Activated CD8-positive, alpha-beta T cell treated with anti-CD3 and anti-CD28 coated beads, Interleukin-2, amount 10 ng/mL, durations not matched to agents 7 days and 5 days (primary cell): ENCODE data around the gene SURF1. TPM values are rescaled to one million over a fixed set of nuclear protein-coding genes. Genes with fewer than 3 reads are reported as not detected.
"Not testable (repeated sequence)": the region's sequence is repeated elsewhere in the genome, so short reads cannot be mapped to it uniquely, and the experiment has no call there.

Source experiments
- ATAC-seq: fragments of 150-1000 bp; cut with Tn5 transposase; one replicate; pipeline ENCODE4 v1.10.0; 2021; ENCODE audit warnings: moderate library complexity
- CTCF ChIA-PET: fragments of 350-600 bp; sonication (Branson Sonifier 250); formaldehyde crosslinking; loops from one replicate; lab custom pipeline; 2021; ENCODE audit warnings: antibody characterized with exemption; lab: Charles Lee
- POLR2A ChIA-PET: fragments of 350-600 bp; sonication (Branson Sonifier 250); formaldehyde crosslinking; loops from one replicate; lab custom pipeline; 2021; ENCODE audit warnings: antibody characterized with exemption; lab: Charles Lee
- DNase-seq: peaks from one replicate; pipeline ENCODE4 v3.0.0-alpha.2; 2020
- H3K27ac Mint-ChIP-seq: one replicate; pipeline ENCODE4 v1.8.0; 2021; ENCODE audit warnings: mild to moderate bottlenecking, mixed read lengths
- H3K27me3 Mint-ChIP-seq: one replicate; pipeline ENCODE4 v1.8.0; 2021; ENCODE audit warnings: low read depth, mixed read lengths
- H3K36me3 Mint-ChIP-seq: one replicate; pipeline ENCODE4 v1.8.0; 2021; ENCODE audit warnings: low read depth, mixed read lengths
- H3K4me1 Mint-ChIP-seq: one replicate; pipeline ENCODE4 v1.8.0; 2021; ENCODE audit warnings: low read depth, mixed read lengths
- H3K4me3 Mint-ChIP-seq: one replicate; pipeline ENCODE4 v1.8.0; 2021; ENCODE audit warnings: mild to moderate bottlenecking, mixed read lengths
- H3K9me3 Mint-ChIP-seq: one replicate; pipeline ENCODE4 v1.8.0; 2022; ENCODE audit warnings: mixed read lengths; ENCODE audit not compliant: insufficient read depth
- total RNA-seq, 2 experiments: library from RNA; stranded (reverse); gene quantifications; one replicate each; pipeline ENCODE4 v1.2.3, GENCODE V29; 2021

SURF1 gene
- total RNA-seq, 2 experiments from 2014 or later: 37.4 to 39.1 TPM

DNA sequence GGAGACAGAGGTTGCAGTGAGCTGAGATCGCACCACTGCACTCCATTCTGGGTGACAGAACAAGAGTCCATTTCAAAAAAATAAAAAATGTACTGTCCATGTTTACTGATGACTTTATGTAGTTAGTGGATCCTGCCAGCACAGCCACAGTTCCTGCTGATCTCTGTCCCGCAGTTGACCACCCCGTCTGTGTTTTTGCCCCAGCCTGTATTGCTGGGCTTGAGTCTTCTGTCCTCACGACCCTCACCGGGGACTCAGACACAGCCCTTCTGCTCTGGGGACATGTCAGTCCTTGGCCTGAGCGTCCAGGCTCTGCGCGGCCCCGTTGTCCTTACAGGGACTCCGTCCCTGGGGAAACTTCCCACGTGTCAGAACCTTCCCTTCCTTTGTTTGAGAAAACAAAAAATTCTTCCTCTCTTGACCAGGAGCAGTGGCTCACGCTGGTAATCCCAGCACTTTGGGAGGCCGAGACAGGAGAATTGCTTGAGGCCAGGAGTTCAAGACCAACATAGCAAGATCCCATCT lies 34.8 kb downstream of the SURF1 start:
- no peak for ATAC-seq
- Mint-ChIP-seq H3K9me3 (no peaks in the 10 kb centered on the region), H3K27ac (no peak overlapping the region), H3K4me1 (no peaks in the 10 kb centered on the region), H3K4me3 (no peak overlapping the region), H3K36me3 (no peaks in the 10 kb centered on the region), H3K27me3 (peaks cover 2% of the 10 kb centered on the region)
- no peak for DNase-seq
- POLR2A ChIA-PET: no interaction called here
- CTCF ChIA-PET: no interaction called here

DNA sequence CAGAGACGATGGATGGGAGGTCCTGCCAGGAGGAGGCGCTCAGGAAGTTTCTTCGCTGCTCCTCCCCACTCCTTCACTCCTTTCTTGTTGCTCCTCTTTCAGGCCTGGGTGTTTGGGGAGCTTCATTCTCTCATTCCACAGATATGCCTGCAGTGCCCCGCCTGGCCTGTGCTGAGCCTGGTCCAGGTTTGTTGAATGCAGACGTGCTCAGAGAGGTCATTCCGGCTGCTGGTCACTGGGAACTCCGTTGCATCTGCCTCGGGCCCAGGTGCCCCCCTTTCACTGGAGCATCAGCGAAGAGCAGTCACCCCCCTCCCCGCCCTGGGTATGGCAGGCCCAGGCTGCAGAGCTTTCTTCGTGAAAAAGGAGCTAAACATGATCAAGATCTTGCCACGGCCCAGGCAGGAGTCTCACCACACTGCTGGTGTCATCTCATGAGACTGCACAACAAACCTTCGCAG lies 35.8 kb downstream of the SURF1 start:
- no peaks in the 10 kb centered on the region for H3K4me1 Mint-ChIP-seq
- no peaks in the 10 kb centered on the region for H3K9me3 Mint-ChIP-seq
- H3K36me3 Mint-ChIP-seq: no peaks in the 10 kb centered on the region
- DNase-seq: no peak
- H3K27me3 Mint-ChIP-seq: peaks cover 5% of the 10 kb centered on the region
- H3K27ac Mint-ChIP-seq: no peak overlapping the region
- ChIA-PET CTCF (no interaction called here), POLR2A (no interaction called here)
- ATAC-seq: no peak
- H3K4me3 Mint-ChIP-seq: no peak overlapping the region

DNA sequence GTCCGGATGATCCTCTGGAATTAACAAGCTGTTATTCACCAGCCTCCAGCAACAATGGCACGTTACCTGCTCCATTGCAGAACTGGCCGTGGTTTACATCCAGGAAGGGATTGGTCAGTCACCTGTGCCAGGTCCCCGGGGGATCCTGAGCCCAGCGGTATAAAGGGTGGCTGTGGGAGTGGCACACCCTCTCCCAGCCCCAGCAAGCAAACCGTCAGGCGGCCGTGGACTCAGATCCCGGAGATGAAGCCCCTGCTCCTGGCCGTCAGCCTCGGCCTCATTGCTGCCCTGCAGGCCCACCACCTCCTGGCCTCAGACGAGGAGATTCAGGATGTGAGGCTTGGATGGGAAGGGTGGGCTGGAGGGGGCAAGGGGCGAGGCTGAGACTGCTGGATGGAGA lies 38.7 kb downstream of the SURF1 start:
- H3K27me3 Mint-ChIP-seq, ATAC-seq, H3K4me1 Mint-ChIP-seq, DNase-seq, H3K4me3 Mint-ChIP-seq, H3K9me3 Mint-ChIP-seq, H3K36me3 Mint-ChIP-seq, POLR2A ChIA-PET, H3K27ac Mint-ChIP-seq: not testable (repeated sequence)
- CTCF ChIA-PET: interaction anchor here (1.4 kb wide), 1 partner anchor 12 kb away, joined by 4 read pairs; no protein-coding TSS in a partner anchor

DNA sequence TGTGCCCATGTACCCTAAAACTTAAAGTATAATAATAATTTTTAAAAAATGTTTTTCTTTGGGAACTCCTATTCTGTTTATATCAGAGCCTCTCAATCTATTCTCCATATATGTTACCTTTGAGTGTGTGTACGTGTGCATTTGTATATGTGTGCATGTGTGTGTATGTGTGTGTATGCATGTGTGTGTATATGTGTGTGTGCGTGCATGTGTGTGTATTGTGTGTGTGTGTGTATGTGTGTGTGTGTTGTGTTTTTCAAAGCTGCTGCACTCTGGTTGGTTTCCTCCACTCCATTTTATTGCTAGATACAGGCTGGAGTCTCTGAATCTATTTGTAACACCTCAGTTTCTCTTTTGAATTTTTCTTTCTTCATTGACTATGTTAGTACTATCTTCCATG lies 40.3 kb downstream of the SURF1 start:
- no peak overlapping the region for H3K4me3 Mint-ChIP-seq
- ChIA-PET CTCF (no interaction called here), POLR2A (no interaction called here)
- H3K27me3 Mint-ChIP-seq: peaks cover 5% of the 10 kb centered on the region
- no peaks in the 10 kb centered on the region for H3K4me1 Mint-ChIP-seq
- ATAC-seq: no peak
- H3K9me3 Mint-ChIP-seq: no peaks in the 10 kb centered on the region
- no peak overlapping the region for H3K27ac Mint-ChIP-seq
- no peaks in the 10 kb centered on the region for H3K36me3 Mint-ChIP-seq
- DNase-seq: no peak

DNA sequence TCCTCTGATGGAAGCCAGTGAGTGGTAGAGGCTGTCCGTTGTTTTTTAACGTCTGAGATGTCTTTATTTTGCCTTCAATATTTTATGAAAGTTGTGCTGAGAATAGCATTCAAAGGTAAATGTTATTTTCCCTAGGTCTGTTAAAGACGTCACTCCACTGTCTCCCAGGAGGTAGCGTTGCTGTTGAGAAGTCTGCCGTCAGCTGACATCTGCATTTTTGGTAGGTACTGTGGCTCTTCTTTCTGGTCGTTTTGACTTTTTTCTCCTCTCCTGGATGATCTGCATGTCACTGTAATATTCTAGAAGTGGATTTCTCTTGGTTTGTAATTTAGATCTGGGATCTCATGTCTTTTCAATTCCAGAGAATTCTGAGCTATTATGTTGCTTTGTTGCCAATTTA lies 46.7 kb downstream of the SURF1 start:
- Mint-ChIP-seq H3K9me3 (no peaks in the 10 kb centered on the region), H3K36me3 (no peaks in the 10 kb centered on the region), H3K4me1 (no peaks in the 10 kb centered on the region), H3K4me3 (no peak overlapping the region), H3K27ac (no peak overlapping the region), H3K27me3 (peaks cover 5% of the 10 kb centered on the region)
- ATAC-seq (no peak), DNase-seq (no peak)
- ChIA-PET CTCF (no interaction called here), POLR2A (interaction anchor here (0.6 kb wide), 1 partner anchor 43 kb away, joined by 3 read pairs; no protein-coding TSS in a partner anchor)

DNA sequence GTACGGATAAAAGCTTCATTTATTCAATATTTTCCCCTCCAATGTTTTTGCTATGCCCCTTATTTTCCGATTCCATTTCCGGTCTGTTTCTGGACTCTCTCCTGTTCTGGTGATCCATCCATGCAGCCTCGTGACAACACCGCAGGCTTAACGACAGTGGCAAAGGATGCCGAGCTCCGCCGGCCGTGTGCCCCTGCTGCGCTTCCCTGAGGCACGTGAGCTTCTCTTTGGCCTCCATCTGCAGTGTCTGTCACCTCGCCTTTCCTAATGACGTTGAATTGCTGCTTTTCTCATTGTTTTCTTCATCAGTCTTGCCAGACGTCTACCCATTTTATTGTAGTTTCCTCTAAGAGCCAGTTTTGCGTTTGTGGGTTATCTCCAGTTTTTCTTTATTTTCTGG lies 49.0 kb downstream of the SURF1 start:
- no peaks in the 10 kb centered on the region for H3K4me1 Mint-ChIP-seq
- DNase-seq (peak; percentile 9), ATAC-seq (no peak)
- H3K27ac Mint-ChIP-seq: no peak overlapping the region
- POLR2A ChIA-PET: no interaction called here
- no peaks in the 10 kb centered on the region for H3K9me3 Mint-ChIP-seq
- peaks cover 5% of the 10 kb centered on the region for H3K27me3 Mint-ChIP-seq
- H3K36me3 Mint-ChIP-seq: no peaks in the 10 kb centered on the region
- CTCF ChIA-PET: no interaction called here
- H3K4me3 Mint-ChIP-seq: no peak overlapping the region

DNA sequence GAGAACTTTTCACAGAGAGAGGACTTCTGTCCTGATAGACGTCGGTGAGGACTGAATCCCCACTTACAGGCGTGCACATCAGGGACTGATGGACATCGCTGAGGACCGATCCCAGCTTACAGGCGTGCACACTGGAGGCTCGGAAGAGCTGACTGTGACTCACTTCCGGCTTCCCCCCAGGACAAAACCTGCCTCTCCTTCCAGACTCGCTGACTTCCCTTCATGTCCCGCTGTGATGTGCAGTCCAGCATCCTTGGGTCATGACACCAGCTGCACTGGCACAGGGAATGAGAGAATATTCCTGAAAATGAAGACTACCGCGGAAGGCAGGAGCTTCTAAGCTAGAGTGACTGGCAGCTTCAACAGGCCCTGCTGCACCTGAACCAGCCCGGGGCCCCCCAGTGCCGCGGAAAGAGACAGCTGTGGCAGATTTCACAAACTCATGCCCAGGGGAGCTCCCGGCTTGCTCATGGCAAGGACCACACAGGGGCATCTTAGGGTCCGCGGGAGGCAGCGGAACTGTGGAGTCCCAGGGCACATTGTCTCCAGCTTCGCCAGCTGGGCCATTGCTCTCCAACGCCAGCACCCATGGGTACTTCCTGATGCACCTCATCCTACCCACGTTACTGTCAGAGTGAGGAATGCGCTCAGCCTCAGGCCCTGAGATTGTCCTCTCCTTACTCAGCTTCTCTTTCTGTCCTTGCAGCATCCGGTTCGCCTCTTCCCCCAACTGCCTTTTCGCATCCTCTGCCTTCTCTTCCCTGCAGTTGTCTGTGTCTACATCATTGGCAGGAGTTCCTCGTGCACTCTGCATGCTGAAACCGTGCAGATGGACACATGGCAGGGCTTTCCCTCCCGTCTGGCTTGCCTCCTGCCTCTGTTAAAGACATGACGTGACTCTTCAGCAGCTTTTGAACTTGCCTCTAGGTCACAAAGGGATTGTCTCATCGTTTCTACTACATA lies 49.8 kb downstream of the SURF1 start:
- H3K27me3 Mint-ChIP-seq: peaks cover 5% of the 10 kb centered on the region
- H3K27ac Mint-ChIP-seq: no peak overlapping the region
- no peak for ATAC-seq
- H3K4me1 Mint-ChIP-seq: no peaks in the 10 kb centered on the region
- peak; percentile 12 for DNase-seq
- H3K36me3 Mint-ChIP-seq: no peaks in the 10 kb centered on the region
- ChIA-PET POLR2A (no interaction called here), CTCF (no interaction called here)
- no peak overlapping the region for H3K4me3 Mint-ChIP-seq
- H3K9me3 Mint-ChIP-seq: no peaks in the 10 kb centered on the region

DNA sequence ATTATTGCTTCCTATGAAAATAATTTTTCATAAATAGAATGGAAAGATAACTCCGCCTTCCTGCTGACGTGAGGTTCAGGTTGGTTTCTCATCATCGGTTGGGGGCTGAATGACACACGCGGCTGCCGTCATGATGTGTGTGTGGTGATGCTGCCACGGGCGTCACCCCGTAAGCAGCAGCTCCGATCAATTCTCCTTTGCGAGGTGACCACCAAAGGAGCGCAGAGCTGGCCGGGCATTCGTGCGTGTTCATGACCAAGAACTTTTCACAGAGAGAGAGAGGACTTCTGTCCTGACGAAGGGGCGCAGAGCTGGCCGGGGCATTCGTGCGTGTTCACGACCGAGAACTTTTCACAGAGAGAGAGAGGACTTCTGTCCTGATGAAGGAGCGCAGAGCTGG lies 50.6 kb downstream of the SURF1 start:
- no peaks in the 10 kb centered on the region for H3K4me1 Mint-ChIP-seq
- ChIA-PET CTCF (no interaction called here), POLR2A (no interaction called here)
- ATAC-seq (no peak), DNase-seq (peak; percentile 9)
- peaks cover 5% of the 10 kb centered on the region for H3K27me3 Mint-ChIP-seq
- H3K36me3 Mint-ChIP-seq: no peaks in the 10 kb centered on the region
- H3K4me3 Mint-ChIP-seq: no peak overlapping the region
- no peaks in the 10 kb centered on the region for H3K9me3 Mint-ChIP-seq
- H3K27ac Mint-ChIP-seq: no peak overlapping the region

DNA sequence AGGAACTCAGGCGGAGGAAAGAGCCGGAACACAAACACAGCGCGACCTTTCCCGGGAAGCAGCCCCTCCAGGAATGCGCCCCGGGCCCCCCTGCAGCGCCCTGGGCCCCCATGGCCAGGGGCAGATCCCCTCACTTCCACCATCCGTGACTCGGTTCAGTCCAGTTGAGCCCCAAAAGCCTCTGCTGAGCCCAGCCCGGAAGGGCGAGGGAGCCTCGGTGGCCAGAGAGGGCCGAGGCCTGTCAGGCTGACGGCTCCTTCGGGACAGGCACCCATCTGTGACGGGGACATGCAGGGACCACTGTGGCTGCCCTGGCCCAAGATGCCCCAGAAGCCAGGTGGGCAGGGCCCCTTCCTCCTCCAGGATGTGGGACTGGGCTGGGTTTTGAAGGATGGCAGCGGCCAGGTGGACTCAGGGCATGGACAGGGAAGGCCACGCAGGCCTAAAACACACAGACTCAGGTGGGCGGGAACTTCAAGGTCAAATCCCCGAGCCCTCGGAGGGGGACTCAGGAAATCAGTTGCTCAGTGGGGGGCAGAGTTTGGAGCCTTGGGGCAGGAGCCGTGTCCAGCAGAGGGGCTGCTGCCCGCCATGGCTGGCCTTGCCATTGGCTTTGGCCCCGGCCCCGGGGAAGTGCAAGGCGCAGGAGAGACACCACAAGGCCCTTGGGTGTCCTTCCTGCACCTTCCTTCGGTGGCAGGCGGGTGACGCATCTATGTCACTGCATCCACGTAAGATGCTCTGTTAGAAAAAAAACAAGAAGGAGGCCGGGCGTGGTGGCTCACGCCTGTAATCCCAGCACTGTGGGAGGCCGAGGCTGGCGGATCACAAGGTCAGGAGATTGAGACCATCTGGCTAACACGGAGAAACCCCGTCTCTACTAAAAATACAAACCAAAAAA lies 51.6 kb downstream of the SURF1 start:
- no peaks in the 10 kb centered on the region for H3K4me1 Mint-ChIP-seq
- no peaks in the 10 kb centered on the region for H3K9me3 Mint-ChIP-seq
- ChIA-PET CTCF (no interaction called here), POLR2A (no interaction called here)
- H3K27me3 Mint-ChIP-seq: peaks cover 5% of the 10 kb centered on the region
- DNase-seq (peak; percentile 9), ATAC-seq (no peak)
- H3K4me3 Mint-ChIP-seq: no peak overlapping the region
- no peaks in the 10 kb centered on the region for H3K36me3 Mint-ChIP-seq
- H3K27ac Mint-ChIP-seq: no peak overlapping the region

DNA sequence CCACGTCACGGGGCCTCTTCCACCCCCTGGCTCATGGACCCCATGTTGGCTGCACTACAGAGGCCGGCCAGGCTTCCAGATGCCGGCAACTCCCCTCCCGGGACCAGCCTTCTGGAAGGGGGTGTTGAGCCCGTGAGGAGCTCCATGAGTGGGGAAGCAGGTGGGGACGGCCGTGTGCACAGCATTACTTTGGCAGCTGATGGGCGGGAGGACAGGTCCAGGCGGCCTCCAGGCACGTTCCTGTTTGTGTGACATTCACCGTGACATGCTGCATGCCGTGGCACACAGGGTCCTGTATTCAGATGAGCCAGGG lies 52.2 kb downstream of the SURF1 start:
- no peaks in the 10 kb centered on the region for H3K36me3 Mint-ChIP-seq
- DNase-seq (no peak), ATAC-seq (no peak)
- ChIA-PET POLR2A (no interaction called here), CTCF (no interaction called here)
- H3K4me1 Mint-ChIP-seq: no peaks in the 10 kb centered on the region
- H3K9me3 Mint-ChIP-seq: no peaks in the 10 kb centered on the region
- H3K27me3 Mint-ChIP-seq: peaks cover 8% of the 10 kb centered on the region
- H3K4me3 Mint-ChIP-seq: no peak overlapping the region
- H3K27ac Mint-ChIP-seq: no peak overlapping the region

DNA sequence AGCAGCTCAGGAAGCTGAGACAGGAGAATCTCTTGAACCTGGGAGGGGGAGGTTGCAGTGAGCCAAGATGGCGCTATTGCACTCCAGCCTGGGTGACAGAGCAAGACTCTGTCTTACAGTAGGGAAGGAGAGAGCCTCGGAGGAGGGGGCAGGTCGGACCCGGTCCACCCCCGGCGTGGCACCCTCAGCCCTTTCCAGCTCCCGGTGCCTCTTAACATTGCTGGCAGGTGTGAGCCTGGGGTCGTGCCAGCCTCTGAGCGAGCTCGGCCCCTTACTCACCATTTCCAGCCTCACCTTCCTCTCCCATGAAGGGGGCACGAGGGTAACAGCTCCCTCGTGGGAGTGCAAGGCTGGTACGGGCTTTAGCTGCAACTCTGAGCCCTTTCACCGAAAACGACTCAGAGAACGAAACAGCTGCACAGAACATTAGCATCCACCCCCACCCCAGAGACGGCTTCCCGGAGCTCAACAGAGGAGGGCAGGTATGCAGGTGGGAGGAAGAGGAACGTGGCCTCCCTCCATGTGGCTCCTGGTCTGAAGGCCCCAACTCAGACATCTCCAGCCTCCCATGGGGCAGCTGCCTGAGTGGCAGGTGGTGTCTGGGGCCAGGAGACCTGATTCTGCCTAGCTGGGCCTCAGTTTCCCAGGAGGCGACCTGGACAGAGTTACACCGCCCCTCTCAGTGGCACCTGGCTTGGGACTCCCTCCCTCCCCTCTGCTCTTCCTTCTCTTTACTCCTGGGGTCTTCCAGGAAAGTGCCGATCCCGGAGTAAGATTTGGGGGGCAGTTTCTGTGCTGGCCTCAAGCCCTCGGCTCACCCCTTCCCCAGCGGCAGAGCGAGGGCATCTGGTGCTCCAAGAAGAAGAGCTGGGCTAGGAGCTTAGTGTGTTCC lies 52.8 kb downstream of the SURF1 start:
- Mint-ChIP-seq H3K27me3 (peaks cover 6% of the 10 kb centered on the region), H3K27ac (no peak overlapping the region), H3K36me3 (no peaks in the 10 kb centered on the region), H3K4me3 (no peak overlapping the region), H3K9me3 (no peaks in the 10 kb centered on the region), H3K4me1 (no peaks in the 10 kb centered on the region)
- DNase-seq (peak; percentile 8), ATAC-seq (no peak)
- POLR2A ChIA-PET: interaction anchor here (0.6 kb wide), 1 partner anchor 166 kb away, joined by 4 read pairs; no protein-coding TSS in a partner anchor
- CTCF ChIA-PET: no interaction called here
